Erythroblast (primary cell): Measurements from ENCODE around the gene NRG2.

Experiments
- GATA1 ChIP-seq: IDR thresholded peaks from 2 replicates; pipeline ENCODE4 v1.6.1; 2011; ENCODE audit warnings: low read depth, mild to moderate bottlenecking, control low read depth, low read length, moderate library complexity
- POLR2A ChIP-seq: IDR thresholded peaks from 2 replicates; pipeline ENCODE4 v1.6.1; 2011; ENCODE audit warnings: mild to moderate bottlenecking, low read length

DNA sequence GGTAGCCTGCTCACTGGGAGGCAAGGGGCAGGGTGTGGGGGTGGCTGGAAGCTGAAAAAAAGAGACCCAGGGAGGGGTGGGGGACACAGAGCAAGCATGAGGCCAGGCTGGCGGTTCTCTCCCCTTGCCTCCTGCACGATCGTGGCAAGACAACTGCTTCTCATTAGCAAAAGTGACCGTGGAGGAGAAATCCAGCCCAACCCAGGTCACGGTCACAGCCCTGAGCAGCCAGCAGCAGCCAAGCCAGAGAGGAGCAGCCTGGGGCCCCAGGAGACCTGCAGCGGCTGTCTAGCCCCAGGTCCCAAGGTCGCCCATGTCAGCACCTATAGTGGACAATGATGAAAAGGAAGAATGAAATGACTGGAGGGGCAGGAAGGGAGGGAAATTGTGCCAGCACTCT, 89.1 kb downstream of the NRG2 start:
- TF ChIP-seq POLR2A: no peak
- no peak for TF ChIP-seq GATA1
